AG04450 (cell line): ENCODE results near the gene SEPTIN2. TPM values are rescaled to one million over a fixed set of nuclear protein-coding genes. Genes with fewer than 3 reads are reported as not detected.

Experiments used
- CTCF ChIA-PET: fragments of 300-600, 350-600 bp; formaldehyde crosslinking; extraction: SDS; loops from one replicate; lab custom pipeline; 2022; ENCODE audit warnings: antibody characterized with exemption, inconsistent platforms; lab: Charles Lee
- POLR2A ChIA-PET: fragments of 350-600 bp; formaldehyde crosslinking; extraction: SDS; loops from one replicate; lab custom pipeline; 2021; ENCODE audit warnings: antibody characterized with exemption, inconsistent platforms; lab: Yijun Ruan, JAX
- DNase-seq: peaks from one replicate; pipeline ENCODE4 v3.0.0-alpha.2; 2011; ENCODE audit warnings: low read depth, low spot score
- H3K27ac ChIP-seq: one replicate; pipeline ENCODE4 v1.5.1; 2012; ENCODE audit warnings: low read depth, low read length, control low read depth
- H3K27me3 ChIP-seq: one replicate; pipeline ENCODE4 v1.6.0; 2012; ENCODE audit warnings: low read length; ENCODE audit not compliant: control insufficient read depth, insufficient read depth
- H3K4me3 ChIP-seq: 2 replicates; pipeline ENCODE4 v1.5.1; 2011; ENCODE audit warnings: mild to moderate bottlenecking, low read depth, low read length, control low read depth
- H3K9me3 ChIP-seq: 2 replicates; pipeline ENCODE4 v1.5.1; 2012; ENCODE audit warnings: low read length; ENCODE audit not compliant: control insufficient read depth, insufficient read depth
- CTCF ChIP-seq: IDR thresholded peaks from 2 replicates; pipeline ENCODE4 v1.5.1; 2011; ENCODE audit warnings: low read depth, low read length, control low read depth, inconsistent platforms
- polyA plus RNA-seq: library from polyadenylated mRNA; depleted of rRNA; stranded (reverse); fragments of >200 nt; gene quantifications from 2 replicates; pipeline ENCODE4 v1.2.3, GENCODE V29; 2011

SEPTIN2 gene
- polyA plus RNA-seq, 1 experiment, result 1,080 TPM

GRCh38 chr2:241286348-241287090, 29.2 kb upstream of the SEPTIN2 start:
- H3K9me3 ChIP-seq, result no peaks in the 10 kb centered on the region
- ChIA-PET CTCF (no interaction called here), POLR2A (no interaction called here)
- no peaks in the 10 kb centered on the region for H3K27me3 ChIP-seq
- no peak overlapping the region for H3K4me3 ChIP-seq
- TF ChIP-seq CTCF, result no peak
- DNase-seq, result no peak
- no peak overlapping the region for H3K27ac ChIP-seq

GRCh38 chr2:241288324-241288888, 27.3 kb upstream of the SEPTIN2 start:
- no peaks in the 10 kb centered on the region for H3K9me3 ChIP-seq
- DNase-seq, result no peak
- no peaks in the 10 kb centered on the region for H3K27me3 ChIP-seq
- ChIA-PET POLR2A (interaction anchor here (0.5 kb wide), 1 partner anchor 198 kb away, joined by 3 read pairs; no protein-coding TSS in a partner anchor), CTCF (no interaction called here)
- H3K4me3 ChIP-seq, result no peak overlapping the region
- peak overlapping the region; percentile 21 for H3K27ac ChIP-seq
- TF ChIP-seq CTCF, result no peak

- no peak overlapping the region for H3K4me3 ChIP-seq
- CTCF ChIA-PET, result no interaction called here
- H3K27ac ChIP-seq, result no peak overlapping the region
- no peaks in the 10 kb centered on the region for H3K9me3 ChIP-seq
- H3K27me3 ChIP-seq, result no peaks in the 10 kb centered on the region
- no peak for TF ChIP-seq CTCF
- no peak for DNase-seq
- POLR2A ChIA-PET, result interaction anchor here (0.9 kb wide), 1 partner anchor 26 kb away, joined by 3 read pairs; no protein-coding TSS in a partner anchor
Observed at GRCh38 chr2:241289053-241289452, 26.7 kb upstream of the SEPTIN2 start.

GRCh38 chr2:241289597-241289996, 26.1 kb upstream of the SEPTIN2 start:
- Histone ChIP-seq H3K9me3 (no peaks in the 10 kb centered on the region), H3K27ac (no peak overlapping the region), H3K4me3 (no peak overlapping the region), H3K27me3 (no peaks in the 10 kb centered on the region)
- no peak for TF ChIP-seq CTCF
- ChIA-PET CTCF (no interaction called here), POLR2A (interaction anchor here (0.6 to 0.9 kb wide), 2 partner anchors 26 to 346 kb away, joined by 3 to 7 read pairs; no protein-coding TSS in a partner anchor)
- no peak for DNase-seq

- CTCF ChIA-PET, result no interaction called here
- POLR2A ChIA-PET, result no interaction called here
- TF ChIP-seq CTCF, result no peak
- H3K27ac ChIP-seq, result no peak overlapping the region
- H3K4me3 ChIP-seq, result no peak overlapping the region
- H3K9me3 ChIP-seq, result no peaks in the 10 kb centered on the region
- DNase-seq, result no peak
- H3K27me3 ChIP-seq, result no peaks in the 10 kb centered on the region
Observed at GRCh38 chr2:241291153-241291552, 24.6 kb upstream of the SEPTIN2 start.
